Left renal cortex interstitium (tissue), 4 donors: ENCODE results near the gene ABHD5. TPM values are rescaled to one million over a fixed set of nuclear protein-coding genes. Genes with fewer than 3 reads are reported as not detected.

Source experiments
- DNase-seq, 4 donors: peaks; one replicate each; pipeline ENCODE4 v3.0.0-alpha.2; 2013; ENCODE audit warnings: low read depth in 4 of 4, low spot score in 2 of 4, missing footprints in 1 of 4
- polyA plus RNA-seq, 4 donors: library from polyadenylated mRNA; unstranded; fragments of 120-200 nt; gene quantifications; one replicate each; pipeline ENCODE4 v1.2.1, GENCODE V29; 2013; ENCODE audit not compliant: insufficient read length in 4 of 4

ABHD5 gene
- polyA plus RNA-seq, 4 donors: 20.9 to 24.9 (median 22.8) TPM

- DNase-seq: no peak
These were observed 18.3 kb downstream of the ABHD5 start for GRCh38 chr3:43709022-43709421.

GRCh38 chr3:43710607-43711006 is 19.9 kb downstream of the ABHD5 start:
- no peak for DNase-seq

GRCh38 chr3:43718296-43718695 is 27.6 kb downstream of the ABHD5 start:
- DNase-seq: no peak

- DNase-seq: no peak
These were observed 32.5 kb downstream of the ABHD5 start for GRCh38 chr3:43723121-43723734.

GRCh38 chr3:43726521-43726920 is 35.8 kb downstream of the ABHD5 start:
- no peak for DNase-seq

GRCh38 chr3:43727930-43728329 is 37.2 kb downstream of the ABHD5 start:
- DNase-seq: no peak

- no peak for DNase-seq
These were observed 37.7 kb downstream of the ABHD5 start for GRCh38 chr3:43728476-43728875.

- no peak for DNase-seq
These were observed 38.2 kb downstream of the ABHD5 start for GRCh38 chr3:43728947-43729346.

- no peak for DNase-seq
These were observed 39.1 kb downstream of the ABHD5 start for GRCh38 chr3:43729707-43730414.

GRCh38 chr3:43732747-43733425 is 42.1 kb downstream of the ABHD5 start:
- no peak for DNase-seq

GRCh38 chr3:43733459-43734384 is 43.0 kb downstream of the ABHD5 start:
- DNase-seq: no peak

- no peak for DNase-seq
These were observed 43.9 kb downstream of the ABHD5 start for GRCh38 chr3:43734685-43735084.

GRCh38 chr3:43735618-43736017 is 44.9 kb downstream of the ABHD5 start:
- DNase-seq: no peak

GRCh38 chr3:43736558-43737440 is 46.1 kb downstream of the ABHD5 start:
- no peak for DNase-seq

- DNase-seq: no peak
These were observed 47.6 kb downstream of the ABHD5 start for GRCh38 chr3:43738305-43738704.

- DNase-seq: no peak
These were observed 52.2 kb downstream of the ABHD5 start for GRCh38 chr3:43742920-43743319.

GRCh38 chr3:43747641-43748040 is 56.9 kb downstream of the ABHD5 start:
- DNase-seq: no peak

- no peak for DNase-seq
These were observed 57.4 kb downstream of the ABHD5 start for GRCh38 chr3:43748179-43748578.

- no peak for DNase-seq
These were observed 57.9 kb downstream of the ABHD5 start for GRCh38 chr3:43748645-43749044.

GRCh38 chr3:43752905-43753304 is 62.2 kb downstream of the ABHD5 start:
- no peak for DNase-seq
